ENCODE data around the gene OCEL1.

The OCEL1 gene

GRCh38 chr19:17209126-17210036 is 16.6 kb upstream of the OCEL1 start:
- FAIRE-seq (peak; percentile 80), DNase-seq (ENCODE audit: extremely low spot score, insufficient read length, low read depth) (peak; percentile 54)

GRCh38 chr19:17210296-17210695 is 15.7 kb upstream of the OCEL1 start:
- no peak for DNase-seq (ENCODE audit: extremely low spot score, insufficient read length, low read depth)
- no peak for FAIRE-seq

- no peak for DNase-seq (ENCODE audit: extremely low spot score, insufficient read length, low read depth)
- no peak for FAIRE-seq
Measured at GRCh38 chr19:17211547-17212446, 14.2 kb upstream of the OCEL1 start.

GRCh38 chr19:17213334-17213733 is 12.7 kb upstream of the OCEL1 start:
- DNase-seq (ENCODE audit: extremely low spot score, insufficient read length, low read depth) (no peak), FAIRE-seq (no peak)

GRCh38 chr19:17214508-17215126 is 11.4 kb upstream of the OCEL1 start:
- FAIRE-seq (no peak), DNase-seq (ENCODE audit: extremely low spot score, insufficient read length, low read depth) (no peak)

- peak; percentile 88 for FAIRE-seq
- peak; percentile 83 for DNase-seq (ENCODE audit: extremely low spot score, insufficient read length, low read depth)
Measured at GRCh38 chr19:17215127-17215971, 10.7 kb upstream of the OCEL1 start, which contains the start of gene USE1. Gene USE1 (plus strand): TSS chr19:17215357. CDS start chr19:17215406, 49 bp downstream.

- FAIRE-seq (no peak), DNase-seq (ENCODE audit: extremely low spot score, insufficient read length, low read depth) (no peak)
Measured at GRCh38 chr19:17216058-17216670, 9.9 kb upstream of the OCEL1 start.

GRCh38 chr19:17219286-17219685 is 6.7 kb upstream of the OCEL1 start:
- no peak for DNase-seq (ENCODE audit: extremely low spot score, insufficient read length, low read depth)
- FAIRE-seq: no peak

- FAIRE-seq (no peak), DNase-seq (ENCODE audit: extremely low spot score, insufficient read length, low read depth) (no peak)
Measured at GRCh38 chr19:17220207-17220758, 5.7 kb upstream of the OCEL1 start.

GRCh38 chr19:17225053-17225452 is 973 bp upstream of the OCEL1 start:
- DNase-seq (ENCODE audit: extremely low spot score, insufficient read length, low read depth) (no peak), FAIRE-seq (no peak)

GRCh38 chr19:17227798-17228367 is 1.9 kb downstream of the OCEL1 start:
- FAIRE-seq: no peak
- no peak for DNase-seq (ENCODE audit: extremely low spot score, insufficient read length, low read depth)

GRCh38 chr19:17229890-17230289 is 3.9 kb downstream of the OCEL1 start:
- DNase-seq (ENCODE audit: extremely low spot score, insufficient read length, low read depth) (no peak), FAIRE-seq (no peak)

GRCh38 chr19:17232258-17232657 is 6.2 kb downstream of the OCEL1 start:
- DNase-seq (ENCODE audit: extremely low spot score, insufficient read length, low read depth) (no peak), FAIRE-seq (no peak)

- FAIRE-seq (peak; percentile 81), DNase-seq (ENCODE audit: extremely low spot score, insufficient read length, low read depth) (no peak)
Measured at GRCh38 chr19:17234911-17235299, 8.9 kb downstream of the OCEL1 start.

GRCh38 chr19:17235300-17235970 is 9.4 kb downstream of the OCEL1 start:
- peak; percentile 78 for FAIRE-seq
- DNase-seq (ENCODE audit: extremely low spot score, insufficient read length, low read depth): peak; percentile 54

- no peak for FAIRE-seq
Measured at GRCh38 chr19:17235971-17236777, 10.1 kb downstream of the OCEL1 start.

More at GRCh38 chr19:17235971-17236777, 10.1 kb downstream of the OCEL1 start:
- no peak for DNase-seq (ENCODE audit: extremely low spot score, insufficient read length, low read depth)

All from GM18507 (cell line).